GM12878 (cell line): ENCODE data around the gene MEGF11. TPM values are rescaled to one million over a fixed set of nuclear protein-coding genes. Genes with fewer than 3 reads are reported as not detected.

Experiments
- CREM ChIP-seq: IDR thresholded peaks from 2 replicates; pipeline ENCODE4 v1.6.1; 2014; ENCODE audit warnings: antibody characterized with exemption, low read depth
- EED ChIP-seq: sonication (generic); IDR thresholded peaks from 2 replicates; pipeline ENCODE4 v1.6.1; 2016; ENCODE audit warnings: antibody characterized with exemption, low read depth
- ELK1 ChIP-seq: IDR thresholded peaks from 2 replicates; pipeline ENCODE4 v1.6.1; 2012; ENCODE audit warnings: low read depth, low read length, improper control_type of control experiment
- HDAC6 ChIP-seq: fragments of 200-600 bp; sonication (generic); IDR thresholded peaks from one replicate; pipeline ENCODE4 v1.8.0; 2017; ENCODE audit warnings: antibody characterized with exemption; ENCODE audit not compliant: unreplicated experiment
- IKZF1 ChIP-seq: fragments of 450-650 bp; conservative IDR thresholded peaks from 2 replicates; pipeline ENCODE4 v1.6.1; 2017; ENCODE audit warnings: antibody characterized with exemption, mild to moderate bottlenecking
- KLF5 ChIP-seq: fragments of 450-650 bp; IDR thresholded peaks from 2 replicates; pipeline ENCODE4 v1.6.1; 2014; ENCODE audit warnings: mild to moderate bottlenecking; ENCODE audit not compliant: partially characterized antibody
- PAX8 ChIP-seq: fragments of 450-650 bp; IDR thresholded peaks from 2 replicates; pipeline ENCODE4 v1.6.1; 2017; ENCODE audit warnings: mild to moderate bottlenecking, moderate library complexity
- PML ChIP-seq: IDR thresholded peaks from 2 replicates; pipeline ENCODE4 v1.6.1; 2012; ENCODE audit warnings: low read length, inconsistent platforms
- PRDM15 ChIP-seq: fragments of 450-650 bp; formaldehyde crosslinking; IDR thresholded peaks from 2 replicates; pipeline ENCODE4 v1.4.0; 2020; ENCODE audit warnings: mild to moderate bottlenecking, moderate library complexity
- RCOR1 ChIP-seq: conservative IDR thresholded peaks from 2 replicates; pipeline ENCODE4 v1.6.1; 2012; ENCODE audit warnings: low read depth, low read length, improper control_type of control experiment
- RELA ChIP-seq: fragments of 450-650 bp; IDR thresholded peaks from 2 replicates; pipeline ENCODE4 v1.8.0; 2014; ENCODE audit warnings: borderline replicate concordance; ENCODE audit not compliant: partially characterized antibody
- RUNX3 ChIP-seq: IDR thresholded peaks from 2 replicates; pipeline ENCODE4 v1.6.1; 2012; ENCODE audit warnings: low read length, inconsistent platforms
- ZZZ3 ChIP-seq: IDR thresholded peaks from 2 replicates; pipeline ENCODE4 v1.6.1; 2011; ENCODE audit warnings: low read depth; ENCODE audit not compliant: control insufficient read depth, insufficient read length
- polyA plus RNA-seq, 11 experiments: library from polyadenylated mRNA; depleted of rRNA in 4 of 11; unstranded in 6 of 11; stranded (reverse) in 5 of 11; fragments of >200 nt; fragmentation: Nextera tagmentation in 4 of 11; fragmentation: Illumina TruSeq in 1 of 11; extraction: Ambion mirVana in 4 of 11; extraction: Trizol in 1 of 11; gene quantifications; 1 replicate in 1 of 11; 2 replicates in 10 of 11; pipeline versions ENCODE4 v1.2.1 to v1.2.3, GENCODE V29; 2011 to 2016; ENCODE audit warnings: inconsistent platforms in 2 of 11, missing spikeins in 2 of 11, low read depth in 1 of 11
- total RNA-seq, 4 experiments: library from RNA; depleted of rRNA in 3 of 4; stranded (reverse); fragments of >200 nt in 3 of 4; fragmentation: Illumina TruSeq in 1 of 4; extraction: Trizol in 1 of 4; gene quantifications; 2 replicates each; pipeline versions ENCODE4 v1.2.1 to v1.2.3, GENCODE V29; 2013 to 2021

The MEGF11 gene
- total and polyA plus RNA-seq, 10 of the 15 experiments (the other 5 are each of a cell fraction or from before 2014, with no cell fraction given): 0.03 to 1.7 (median 0.49) TPM

GRCh38 chr15:66232267-66232625, 21.3 kb downstream of the MEGF11 start (continued):
- no peak for TF ChIP-seq PRDM15 (CRISPR knock-in tag)
- TF ChIP-seq PAX8: no peak
- no peak for TF ChIP-seq ELK1
- no peak for TF ChIP-seq PML
- no peak for TF ChIP-seq RUNX3
- TF ChIP-seq IKZF1: no peak
- TF ChIP-seq ZZZ3: no peak
- TF ChIP-seq CREM: no peak
- TF ChIP-seq EED: no peak
- TF ChIP-seq RCOR1: no peak
- no peak for TF ChIP-seq RELA
- no peak for TF ChIP-seq HDAC6
- TF ChIP-seq KLF5: no peak
